SH-SY5Y (cell line): ENCODE results near the gene CBL.

Source experiments
- GATA2 ChIP-seq: IDR thresholded peaks from 2 replicates; pipeline ENCODE4 v1.6.1; 2011; ENCODE audit warnings: mild to moderate bottlenecking, low read depth, low read length
- GATA3 ChIP-seq: IDR thresholded peaks from 2 replicates; pipeline ENCODE4 v1.6.1; 2011; ENCODE audit warnings: low read depth, mild to moderate bottlenecking, low read length, moderate library complexity

Gene CBL

DNA sequence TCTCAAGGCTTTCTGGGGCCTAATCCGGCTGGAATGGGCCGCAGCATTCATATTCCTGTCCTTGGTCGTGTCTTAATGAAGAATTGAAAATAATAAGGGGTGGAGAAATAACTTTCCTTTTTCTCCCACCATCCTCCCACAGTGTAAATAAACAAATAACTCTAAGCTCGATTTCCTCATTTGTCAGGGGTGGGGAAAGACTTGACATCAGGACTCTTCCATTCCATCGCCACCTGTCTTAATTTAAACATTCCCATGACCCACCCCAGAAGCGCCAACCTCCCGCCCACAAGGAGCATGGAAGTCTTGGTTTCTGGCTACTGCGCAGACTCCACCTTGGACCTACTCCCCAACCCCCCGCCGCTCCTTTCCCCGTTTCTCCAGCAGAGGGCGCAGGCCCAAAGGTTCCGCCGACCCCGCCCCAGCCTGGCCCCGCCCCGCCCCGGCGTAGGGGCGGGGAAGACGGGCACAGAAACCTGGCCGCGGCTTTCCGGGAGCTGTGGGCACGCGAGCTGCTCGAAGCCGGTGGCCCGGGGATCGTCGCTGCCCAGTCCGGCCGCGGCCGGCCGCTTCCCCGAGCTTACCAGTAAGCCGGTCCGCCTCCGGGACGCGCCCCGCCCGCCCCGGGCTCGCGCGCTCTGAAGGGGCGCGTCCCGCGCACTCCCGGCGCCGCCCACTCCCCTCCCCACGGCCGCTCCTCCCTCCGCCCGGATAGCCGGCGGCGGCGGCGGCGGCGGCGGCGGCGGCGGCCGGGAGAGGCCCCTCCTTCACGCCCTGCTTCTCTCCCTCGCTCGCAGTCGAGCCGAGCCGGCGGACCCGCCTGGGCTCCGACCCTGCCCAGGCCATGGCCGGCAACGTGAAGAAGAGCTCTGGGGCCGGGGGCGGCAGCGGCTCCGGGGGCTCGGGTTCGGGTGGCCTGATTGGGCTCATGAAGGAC lies at the start of gene CBL:
CBL (plus strand) TSS at position 766 of the 937 bp plus-strand sequence; CDS start at position 845, 79 bp downstream.
- TF ChIP-seq GATA3 (no peak), GATA2 (no peak)

GRCh38 chr11:119156496-119156895 lies 49.6 kb upstream of the CBL start:
- no peak for TF ChIP-seq GATA2
- no peak for TF ChIP-seq GATA3

DNA sequence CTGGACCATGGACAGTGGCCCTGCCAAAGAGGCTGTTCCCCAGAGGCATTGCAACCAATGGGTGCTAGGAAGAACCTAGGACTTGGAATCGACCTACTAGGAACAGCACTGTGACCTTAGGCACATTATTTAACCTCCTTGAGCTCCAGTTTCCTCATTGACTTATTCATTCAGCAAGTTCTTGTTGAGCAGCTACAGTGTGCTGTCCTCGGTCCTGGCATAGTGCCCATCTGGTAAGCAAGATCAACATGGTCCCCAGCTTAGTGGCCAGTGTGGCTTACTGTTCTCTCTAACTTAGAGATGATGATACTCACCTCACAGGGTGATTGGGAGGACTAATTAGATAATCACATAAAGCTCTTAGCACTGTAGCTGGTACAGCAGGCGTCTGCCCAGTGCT lies 49.1 kb upstream of the CBL start:
- TF ChIP-seq GATA3 (no peak), GATA2 (no peak)

- TF ChIP-seq GATA2, result no peak
- no peak for TF ChIP-seq GATA3
These were observed 47.7 kb upstream of the CBL start for GRCh38 chr11:119158467-119158866.

GRCh38 chr11:119160151-119160550 lies 46.0 kb upstream of the CBL start:
- TF ChIP-seq GATA2 (no peak), GATA3 (no peak)

DNA sequence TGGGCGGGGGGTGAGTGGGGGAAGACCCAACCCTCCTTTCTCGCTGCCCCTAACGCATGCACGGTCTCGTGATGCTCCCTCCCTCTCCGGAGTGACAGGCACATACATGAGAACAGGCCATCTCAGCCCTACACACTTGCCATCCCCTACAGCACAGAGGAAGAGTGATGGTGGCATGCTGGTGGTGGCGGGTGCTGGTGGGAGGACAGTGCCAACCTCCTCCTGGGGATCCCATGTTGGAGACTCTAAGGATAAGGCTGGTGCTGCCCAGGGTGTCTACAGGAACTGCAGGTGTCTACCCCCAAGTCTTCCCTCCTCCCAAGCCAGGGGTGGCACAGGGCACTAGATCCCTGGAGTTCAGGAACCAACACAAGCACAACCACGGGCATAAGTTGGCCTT lies 44.3 kb upstream of the CBL start:
- TF ChIP-seq GATA3, result no peak
- TF ChIP-seq GATA2, result no peak

- TF ChIP-seq GATA2 (no peak), GATA3 (no peak)
These were observed 39.6 kb upstream of the CBL start for GRCh38 chr11:119166368-119167076.

GRCh38 chr11:119167933-119168332 lies 38.2 kb upstream of the CBL start:
- TF ChIP-seq GATA3 (no peak), GATA2 (no peak)

GRCh38 chr11:119168471-119169281 lies 37.5 kb upstream of the CBL start, which contains the start of gene NLRX1:
TSS of gene NLRX1 (plus strand) at chr11:119168725. CDS start at chr11:119171404, 2,679 bp downstream.
- TF ChIP-seq GATA3, result no peak
- no peak for TF ChIP-seq GATA2

- TF ChIP-seq GATA3, result no peak
- no peak for TF ChIP-seq GATA2
These were observed 36.8 kb upstream of the CBL start for GRCh38 chr11:119169282-119169719.

- no peak for TF ChIP-seq GATA3
- no peak for TF ChIP-seq GATA2
These were observed 33.6 kb upstream of the CBL start for GRCh38 chr11:119172513-119172912.

DNA sequence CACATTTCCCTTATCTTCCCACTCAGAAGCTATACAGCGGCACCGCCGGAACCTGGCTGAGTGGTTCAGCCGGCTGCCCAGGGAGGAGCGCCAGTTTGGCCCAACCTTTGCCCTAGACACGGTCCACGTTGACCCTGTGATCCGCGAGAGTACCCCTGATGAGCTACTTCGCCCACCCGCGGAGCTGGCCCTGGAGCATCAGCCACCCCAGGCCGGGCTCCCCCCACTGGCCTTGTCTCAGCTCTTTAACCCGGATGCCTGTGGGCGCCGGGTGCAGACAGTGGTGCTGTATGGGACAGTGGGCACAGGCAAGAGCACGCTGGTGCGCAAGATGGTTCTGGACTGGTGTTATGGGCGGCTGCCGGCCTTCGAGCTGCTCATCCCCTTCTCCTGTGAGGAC lies 32.7 kb upstream of the CBL start:
- TF ChIP-seq GATA2, result no peak
- TF ChIP-seq GATA3, result no peak

DNA sequence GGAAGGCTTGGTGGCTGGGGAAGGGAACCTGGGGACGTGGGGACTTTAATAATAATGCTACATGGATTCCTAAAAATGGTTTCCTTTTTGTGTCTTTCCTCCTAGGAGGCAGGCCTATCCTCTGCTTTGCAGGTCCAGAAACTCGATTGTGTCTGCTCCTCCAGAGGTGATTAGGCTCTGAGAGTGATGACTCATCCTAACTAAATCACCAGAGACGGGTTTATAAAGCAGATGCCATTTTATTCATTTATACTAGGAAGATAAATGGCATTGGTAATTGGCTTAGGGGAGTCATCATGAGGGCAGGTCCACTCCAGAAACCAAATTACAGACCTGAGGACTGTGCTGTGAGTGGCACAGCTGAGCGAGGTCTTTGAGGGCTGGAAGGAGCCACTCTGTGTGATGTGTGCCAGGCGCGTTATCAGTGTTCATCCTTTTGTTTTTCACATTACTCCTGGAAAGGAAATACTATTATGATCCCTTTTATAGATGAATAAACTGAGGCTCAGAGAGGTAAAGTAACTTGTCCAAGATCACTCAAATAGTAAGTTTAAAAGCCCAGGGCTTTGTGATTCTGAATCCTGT lies 30.6 kb upstream of the CBL start:
- TF ChIP-seq GATA2 (no peak), GATA3 (no peak)
